K562 (cell line): Measurements from ENCODE around the gene MYOC. TPM values are rescaled to one million over a fixed set of nuclear protein-coding genes. Genes with fewer than 3 reads are reported as not detected.

Experiments used
- CTBP1 ChIP-seq: fragments of 450-650 bp; IDR thresholded peaks from 2 replicates; pipeline ENCODE4 v1.6.1; 2016; ENCODE audit warnings: borderline replicate concordance
- EP400 ChIP-seq: fragments of 450-650 bp; IDR thresholded peaks from 2 replicates; pipeline ENCODE4 v1.6.1; 2017; ENCODE audit warnings: antibody characterized with exemption, mild to moderate bottlenecking, moderate library complexity
- FOXP1 ChIP-seq: sonication (generic); formaldehyde crosslinking; IDR thresholded peaks from 2 replicates; pipeline ENCODE4 v1.8.0; 2022; ENCODE audit warnings: mild to moderate bottlenecking, missing genetic modification reagents
- KDM1A ChIP-seq, 2 experiments: fragments of 450-650 bp; IDR thresholded peaks; 2 replicates each; pipeline ENCODE4 v1.6.1; 2016; ENCODE audit warnings: mild to moderate bottlenecking in 2 of 2
- MAZ ChIP-seq, 2 experiments: fragments of 450-650 bp in 1 of 2; sonication (generic) in 1 of 2; formaldehyde crosslinking; IDR thresholded peaks in 1 of 2; conservative IDR thresholded peaks in 1 of 2; 2 replicates each; pipeline versions ENCODE4 v1.4.0 to v1.5.0; 2020; ENCODE audit warnings: mild to moderate bottlenecking in 1 of 2, missing genetic modification reagents in 1 of 2
- MED1 ChIP-seq: sonication (generic); formaldehyde crosslinking; IDR thresholded peaks from 2 replicates; pipeline ENCODE4 v1.8.1; 2023; ENCODE audit warnings: missing genetic modification reagents, borderline replicate concordance
- NCOA1 ChIP-seq: fragments of 450-650 bp; IDR thresholded peaks from 2 replicates; pipeline ENCODE4 v1.6.1; 2016; ENCODE audit warnings: low read depth
- RB1 ChIP-seq: fragments of 450-650 bp; IDR thresholded peaks from 2 replicates; pipeline ENCODE4 v1.6.1; 2017; ENCODE audit warnings: low read depth, mild to moderate bottlenecking
- RCOR1 ChIP-seq, 2 experiments: IDR thresholded peaks; 2 replicates each; pipeline ENCODE4 v1.6.1; 2012; ENCODE audit warnings: low read depth in 2 of 2, low read length in 2 of 2, borderline replicate concordance in 1 of 2, improper control_type of control experiment in 1 of 2
- STAG1 ChIP-seq: sonication (generic); formaldehyde crosslinking; IDR thresholded peaks from 2 replicates; pipeline ENCODE4 v1.5.0; 2020; ENCODE audit warnings: missing genetic modification reagents, borderline replicate concordance
- polyA plus RNA-seq, 8 experiments: library from polyadenylated mRNA; depleted of rRNA in 4 of 8; stranded (reverse) in 5 of 8; unstranded in 3 of 8; fragments of >200 nt; fragmentation: Nextera tagmentation in 2 of 8; fragmentation: Illumina TruSeq in 1 of 8; extraction: Ambion mirVana in 2 of 8; extraction: Trizol in 1 of 8; gene quantifications; 2 replicates each; pipeline versions ENCODE4 v1.2.1 to v1.2.3, GENCODE V29; 2011 to 2014; ENCODE audit warnings: inconsistent platforms in 1 of 8, missing spikeins in 1 of 8
- total RNA-seq, 7 experiments: library from RNA; depleted of rRNA in 6 of 7; stranded (reverse); fragments of >200 nt in 6 of 7; fragmentation: Illumina TruSeq in 2 of 7; extraction: Trizol in 2 of 7; gene quantifications; 2 replicates each; pipeline versions ENCODE4 v1.2.1 to v1.2.3, GENCODE V29; 2011 to 2021; ENCODE audit warnings: low replicate concordance in 1 of 7
- TF ChIP-seq, protein P1 (sequence below): IDR thresholded peaks from 2 replicates; pipeline ENCODE4 v1.6.1; 2011; ENCODE audit warnings: borderline replicate concordance, low read depth, mild to moderate bottlenecking, moderate library complexity, low read length; ENCODE audit not compliant: insufficient read depth, poor library complexity, severe bottlenecking

Gene MYOC
- total and polyA plus RNA-seq, 9 of the 15 experiments (the other 6 are each of a cell fraction or from before 2014, with no cell fraction given) = not detected

GRCh38 chr1:171654942-171655745, 2.7 kb upstream of the MYOC start (continued):
- TF ChIP-seq STAG1 (peak; percentile 46; the same call in 1 of the 2 replicates), MED1 (CRISPR knock-in tag) (no peak), CTBP1 (peak; percentile 97), FOXP1 (CRISPR knock-in tag) (0 out of 2 replicates have a peak, but pooled peaks have one; percentile 28), RB1 (peak; percentile 49; the same call in 1 of the 2 replicates), KDM1A (IDR thresholded peaks at IDR 0.05) (0 out of 4 replicates have a peak, but pooled peaks of 1 of the 2 experiments have one; percentile 30), MAZ (CRISPR knock-in tag; conservative IDR thresholded peaks at IDR 0.05 in 1 of 2, IDR thresholded peaks at IDR 0.05 in 1 of 2) (peak in 1 of 2 experiments; percentile 81; a peak in 2 of 4 replicates), NCOA1 (no peak), RCOR1 (IDR thresholded peaks at IDR 0.05; ENCODE audit: borderline replicate concordance in 1 of 2, low read depth in 2 of 2, low read length in 2 of 2) (peak; percentile 72 to 95), EP400 (no peak)
- TF ChIP-seq, protein P1, sequence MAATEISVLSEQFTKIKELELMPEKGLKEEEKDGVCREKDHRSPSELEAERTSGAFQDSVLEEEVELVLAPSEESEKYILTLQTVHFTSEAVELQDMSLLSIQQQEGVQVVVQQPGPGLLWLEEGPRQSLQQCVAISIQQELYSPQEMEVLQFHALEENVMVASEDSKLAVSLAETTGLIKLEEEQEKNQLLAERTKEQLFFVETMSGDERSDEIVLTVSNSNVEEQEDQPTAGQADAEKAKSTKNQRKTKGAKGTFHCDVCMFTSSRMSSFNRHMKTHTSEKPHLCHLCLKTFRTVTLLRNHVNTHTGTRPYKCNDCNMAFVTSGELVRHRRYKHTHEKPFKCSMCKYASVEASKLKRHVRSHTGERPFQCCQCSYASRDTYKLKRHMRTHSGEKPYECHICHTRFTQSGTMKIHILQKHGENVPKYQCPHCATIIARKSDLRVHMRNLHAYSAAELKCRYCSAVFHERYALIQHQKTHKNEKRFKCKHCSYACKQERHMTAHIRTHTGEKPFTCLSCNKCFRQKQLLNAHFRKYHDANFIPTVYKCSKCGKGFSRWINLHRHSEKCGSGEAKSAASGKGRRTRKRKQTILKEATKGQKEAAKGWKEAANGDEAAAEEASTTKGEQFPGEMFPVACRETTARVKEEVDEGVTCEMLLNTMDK = peak; percentile 13
- TF ChIP-seq, all 486 proteins: peak for 24
